ENCODE results near the gene ASCC3.

The ASCC3 gene

DNA sequence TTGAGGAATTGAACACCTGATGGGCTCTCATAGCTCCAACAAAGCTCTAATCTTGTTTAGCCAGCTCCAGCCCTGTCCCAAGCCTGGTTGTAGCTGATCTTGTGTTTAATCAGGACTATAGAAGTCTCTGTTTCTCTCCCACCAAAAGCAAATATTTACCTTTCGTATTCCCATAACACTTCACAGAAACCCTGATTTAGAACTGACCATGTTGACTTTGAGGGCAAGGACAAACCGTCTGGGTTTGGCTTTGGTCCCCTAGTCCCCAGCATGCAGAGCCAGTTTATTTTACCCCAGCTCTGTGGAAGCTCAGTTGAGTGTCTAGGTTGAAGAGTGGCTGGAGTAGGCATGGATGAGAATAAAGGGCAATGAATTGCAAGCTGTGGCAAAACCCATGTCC lies 398.4 kb downstream of the ASCC3 start:
- H3K4me3 ChIP-seq: no peak overlapping the region

DNA sequence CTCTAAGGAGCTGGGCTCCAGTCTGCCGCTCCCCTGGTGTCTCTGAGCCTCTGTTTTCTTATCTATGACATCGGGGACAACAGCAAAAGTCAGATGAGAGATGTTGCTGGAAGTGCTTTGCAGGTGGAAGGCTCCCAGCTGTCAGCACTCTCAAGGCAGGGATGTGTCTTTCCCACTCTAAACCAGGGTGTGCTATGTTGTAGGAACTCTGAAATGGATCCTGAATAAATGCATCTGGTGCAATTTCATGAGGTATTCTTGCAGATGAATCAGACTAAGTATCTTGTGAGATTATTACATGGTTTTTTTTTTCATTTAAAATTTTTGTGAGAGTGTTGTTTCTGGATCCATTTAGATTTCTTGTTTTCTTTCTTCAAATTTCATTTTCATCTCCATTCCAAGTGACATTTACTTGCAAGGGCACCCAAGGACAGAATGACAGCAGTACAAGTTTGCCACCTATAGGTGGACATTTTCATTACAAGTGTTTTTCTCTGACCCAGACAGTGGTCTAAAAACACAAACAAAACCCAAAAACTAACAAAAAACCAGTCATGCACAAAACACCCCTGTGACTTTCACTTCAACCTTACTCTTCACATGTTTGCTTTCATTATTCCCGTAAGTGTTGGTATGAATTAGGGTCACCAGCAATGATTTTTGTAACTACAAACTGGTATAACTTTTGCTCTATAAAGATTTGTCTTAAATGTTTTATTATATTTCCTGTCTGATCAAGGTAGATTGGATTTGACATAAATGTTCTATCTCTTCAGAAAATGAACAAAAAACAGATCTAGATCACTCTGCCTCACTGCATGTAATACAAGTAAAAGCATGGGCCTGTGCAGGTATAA lies 401.7 kb downstream of the ASCC3 start:
- H3K27ac ChIP-seq: no peak overlapping the region
- H3K4me3 ChIP-seq: no peak overlapping the region

More for the DNA sequence above, 398.4 kb downstream of the ASCC3 start:
- H3K27ac ChIP-seq: no peak overlapping the region

DNA sequence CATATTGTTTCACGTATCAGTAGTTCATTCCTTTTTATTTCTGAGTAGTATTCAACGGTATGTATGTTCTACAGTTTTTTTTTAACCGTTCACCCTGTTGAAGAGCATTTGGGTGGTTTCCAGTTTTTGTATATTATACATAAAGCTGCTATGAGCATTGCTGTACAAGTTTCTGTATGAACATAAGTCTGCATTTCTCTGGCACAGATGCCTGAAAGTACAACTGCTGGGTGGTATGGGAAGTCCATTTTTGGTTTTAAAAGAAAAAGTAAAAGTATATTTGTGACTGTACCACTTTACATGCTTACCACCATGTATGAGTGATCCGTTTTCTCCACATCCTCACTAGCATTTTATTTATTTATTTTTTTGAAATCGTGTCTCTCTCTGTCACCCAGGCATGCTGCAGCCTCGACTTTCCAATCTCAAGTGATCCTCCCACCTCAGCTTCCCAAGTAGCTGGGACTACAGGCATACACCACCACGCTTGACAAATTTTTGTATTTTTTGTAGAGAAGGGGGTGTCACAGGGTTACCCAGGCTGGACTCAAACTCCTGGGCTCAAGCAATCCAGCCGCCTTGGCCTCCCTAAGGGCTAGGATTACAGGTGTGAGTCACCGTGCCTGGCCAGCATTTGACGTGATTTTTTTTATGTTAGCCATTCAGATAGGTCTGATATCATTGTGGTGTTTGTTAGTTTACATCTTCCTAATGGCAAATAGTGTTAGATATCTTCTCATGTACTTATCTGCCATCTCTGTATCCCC lies 405.4 kb downstream of the ASCC3 start:
- no peak overlapping the region for H3K27ac ChIP-seq
- no peak overlapping the region for H3K4me3 ChIP-seq

DNA sequence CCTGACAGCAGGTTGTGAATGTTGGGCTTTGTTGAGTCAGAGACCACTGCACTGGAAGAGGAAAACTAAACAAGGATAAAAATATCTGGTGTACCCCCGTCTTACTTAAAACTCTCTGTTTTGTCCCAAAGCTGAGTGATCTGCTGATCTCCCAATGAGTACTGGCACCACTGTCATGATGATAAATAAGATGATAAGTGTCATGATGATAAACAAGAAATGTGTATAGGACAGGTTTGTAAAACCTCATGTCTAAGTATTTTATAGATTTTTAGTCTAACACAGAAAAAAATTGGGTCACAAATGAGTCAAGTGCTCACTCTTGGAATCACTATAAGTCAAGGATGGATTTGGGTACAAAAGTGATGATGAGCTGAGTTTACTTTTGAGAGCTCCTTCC lies 407.9 kb downstream of the ASCC3 start:
- no peak overlapping the region for H3K4me3 ChIP-seq

DNA sequence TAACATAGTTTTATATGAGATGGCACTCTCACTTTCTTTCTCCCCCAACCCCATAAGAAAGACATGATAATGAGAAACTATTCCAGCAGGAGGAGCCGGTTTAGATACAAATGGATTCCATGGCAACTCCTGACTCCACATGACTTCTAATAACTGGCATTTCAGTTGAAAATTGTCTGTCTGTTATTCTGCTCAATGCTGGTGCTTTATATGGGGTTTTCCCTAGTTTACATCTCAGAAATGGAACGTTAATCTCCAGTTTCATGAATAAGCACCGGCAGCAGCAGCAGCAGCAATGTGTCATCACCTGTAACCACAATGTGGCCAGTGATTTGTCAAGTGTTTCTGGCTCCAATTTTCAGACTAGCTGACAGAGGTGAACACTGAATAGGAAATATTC lies 408.5 kb downstream of the ASCC3 start:
- no peak overlapping the region for H3K4me3 ChIP-seq
- H3K27ac ChIP-seq: no peak overlapping the region

More for the DNA sequence above, 407.9 kb downstream of the ASCC3 start:
- no peak overlapping the region for H3K27ac ChIP-seq

DNA sequence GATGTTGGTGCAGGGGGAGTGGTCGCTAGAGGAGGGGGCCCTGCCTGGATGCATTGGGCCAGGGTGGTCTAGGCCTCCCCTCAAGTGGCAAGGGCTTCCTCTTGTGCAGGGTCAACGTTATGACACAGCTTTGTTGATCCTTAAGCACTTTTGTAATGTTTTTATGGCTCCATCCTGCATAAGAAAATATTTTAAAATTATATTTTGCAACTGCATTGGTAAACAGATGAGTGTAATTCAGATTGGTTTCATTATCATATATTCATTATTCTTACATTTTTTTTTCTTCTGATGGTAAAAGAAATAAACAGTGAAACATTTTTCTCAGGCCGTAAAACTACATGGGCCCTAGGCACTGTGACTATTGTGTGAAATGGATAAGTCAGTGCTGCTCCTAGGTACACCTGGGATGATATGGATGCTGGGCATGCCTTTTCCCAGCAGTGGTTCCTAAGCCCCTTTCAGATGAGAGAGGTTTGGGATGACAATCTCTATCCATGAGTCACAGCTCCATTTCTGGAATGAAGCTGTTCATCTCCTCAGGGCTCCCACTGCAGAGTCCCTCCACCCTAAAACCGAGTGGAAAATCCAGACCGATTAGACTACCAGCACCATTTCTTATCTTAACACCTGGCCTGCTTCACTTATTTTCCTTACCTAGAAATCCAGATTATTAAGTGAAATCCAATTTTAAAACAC lies 410.6 kb downstream of the ASCC3 start:
- Histone ChIP-seq H3K4me3 (no peak overlapping the region), H3K27ac (no peak overlapping the region)

DNA sequence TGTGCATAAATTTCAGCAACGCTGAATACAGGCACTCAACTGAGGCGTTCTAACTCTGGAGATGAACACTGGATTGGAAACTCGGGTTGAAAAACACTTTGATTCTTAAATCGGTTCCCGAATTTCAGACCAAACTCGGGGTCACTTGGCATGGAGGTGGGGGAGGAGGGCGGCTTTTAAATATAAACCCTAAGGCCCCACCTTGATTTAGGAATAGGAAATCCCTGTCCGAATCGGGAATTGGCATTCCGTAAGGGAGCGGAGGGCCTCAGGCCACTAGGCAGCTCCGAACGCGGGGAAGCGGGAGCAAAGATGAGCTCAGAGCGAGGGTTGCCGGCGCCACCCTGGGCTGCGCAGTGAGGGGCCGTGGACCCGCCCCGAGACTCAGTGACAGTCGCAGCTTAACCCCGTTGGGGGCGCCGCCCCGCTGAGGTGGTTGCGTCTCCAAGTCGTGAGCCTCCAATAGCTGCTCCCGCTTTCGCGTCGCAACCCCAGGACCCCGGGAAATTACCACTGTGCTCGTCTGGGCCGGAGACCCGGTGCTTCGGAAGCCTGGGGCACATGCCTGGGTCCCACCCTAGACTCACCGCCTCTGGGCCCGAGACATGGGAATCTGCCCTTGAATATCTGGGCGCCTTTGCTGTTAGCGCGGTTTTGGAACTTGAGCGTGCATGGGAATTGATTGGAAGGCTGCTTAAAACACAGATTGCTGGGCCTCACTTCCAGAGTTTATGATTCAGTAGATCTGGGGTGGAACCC lies 411.8 kb downstream of the ASCC3 start:
- H3K4me3 ChIP-seq: no peak overlapping the region
- no peak overlapping the region for H3K27ac ChIP-seq

DNA sequence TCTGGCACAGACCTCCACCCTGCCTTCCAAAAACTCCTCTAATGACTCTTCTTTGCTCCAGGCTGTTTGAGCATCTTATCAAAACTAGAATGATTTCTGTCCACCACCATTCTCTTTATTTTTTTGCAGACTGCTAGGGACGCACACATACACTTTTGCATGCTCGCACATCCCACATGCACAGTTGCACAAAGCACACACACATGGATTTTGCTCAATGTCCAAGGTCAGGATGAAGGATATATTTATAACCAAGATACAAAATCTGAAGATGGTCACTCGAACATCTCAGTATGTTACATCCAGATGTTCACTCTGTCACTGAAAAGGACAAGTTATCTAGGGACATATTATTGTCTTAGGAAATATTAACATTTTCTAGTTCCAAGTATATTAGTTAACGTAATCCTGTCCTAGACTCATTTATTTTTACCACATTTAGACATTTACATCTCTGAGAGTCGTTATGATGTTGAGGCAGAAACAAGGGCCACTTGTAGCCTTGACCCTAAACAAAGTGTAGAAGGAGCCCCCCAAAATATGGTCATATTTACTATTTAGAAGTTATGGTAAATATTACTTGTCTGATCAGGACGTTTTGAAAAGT lies 413.0 kb downstream of the ASCC3 start:
- no peak overlapping the region for H3K27ac ChIP-seq

DNA sequence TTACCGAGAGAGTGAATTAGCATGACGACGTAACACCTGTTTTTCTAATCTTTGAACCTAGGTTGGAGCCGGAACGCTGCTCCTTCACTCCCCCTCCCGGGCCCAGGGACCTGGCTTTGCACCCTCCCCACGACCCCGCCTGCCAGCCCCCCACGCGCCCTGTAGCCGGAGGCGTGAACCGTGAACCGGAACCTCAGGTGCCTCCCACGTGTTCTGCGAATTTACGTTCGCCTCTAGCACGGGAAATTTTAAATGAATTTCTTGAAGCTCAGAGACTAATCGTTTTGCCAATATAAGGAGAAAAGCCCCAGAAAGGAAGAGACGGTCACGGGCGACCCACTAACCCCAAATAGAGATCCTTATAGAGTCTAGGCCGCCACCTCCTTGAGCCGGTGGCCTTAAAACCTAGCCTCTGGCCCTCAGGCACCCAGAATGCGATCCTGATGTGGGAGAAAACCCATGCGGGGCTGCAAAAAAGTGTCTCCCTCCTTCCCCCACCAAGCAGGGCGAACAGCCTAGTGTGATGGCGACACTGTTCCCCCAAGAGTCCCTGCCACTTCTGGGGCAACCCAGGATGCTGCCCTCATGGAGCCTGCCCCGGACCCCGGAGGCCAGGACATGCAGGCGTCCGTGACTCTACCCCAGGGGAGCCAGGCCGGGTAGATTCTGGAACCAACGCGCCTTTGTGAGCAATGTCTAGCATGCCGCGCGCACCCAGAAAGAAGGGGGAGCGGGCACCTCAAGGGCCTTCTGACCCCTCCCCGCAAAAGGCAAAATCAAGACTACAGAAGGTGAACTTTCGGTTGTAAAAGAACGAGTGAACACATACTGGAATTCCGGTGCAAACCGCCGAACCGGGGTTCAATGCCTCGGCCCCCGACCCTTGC lies 413.8 kb downstream of the ASCC3 start:
- Histone ChIP-seq H3K4me3 (no peak overlapping the region), H3K27ac (no peak overlapping the region)

More for the DNA sequence above, 413.0 kb downstream of the ASCC3 start:
- no peak overlapping the region for H3K4me3 ChIP-seq

DNA sequence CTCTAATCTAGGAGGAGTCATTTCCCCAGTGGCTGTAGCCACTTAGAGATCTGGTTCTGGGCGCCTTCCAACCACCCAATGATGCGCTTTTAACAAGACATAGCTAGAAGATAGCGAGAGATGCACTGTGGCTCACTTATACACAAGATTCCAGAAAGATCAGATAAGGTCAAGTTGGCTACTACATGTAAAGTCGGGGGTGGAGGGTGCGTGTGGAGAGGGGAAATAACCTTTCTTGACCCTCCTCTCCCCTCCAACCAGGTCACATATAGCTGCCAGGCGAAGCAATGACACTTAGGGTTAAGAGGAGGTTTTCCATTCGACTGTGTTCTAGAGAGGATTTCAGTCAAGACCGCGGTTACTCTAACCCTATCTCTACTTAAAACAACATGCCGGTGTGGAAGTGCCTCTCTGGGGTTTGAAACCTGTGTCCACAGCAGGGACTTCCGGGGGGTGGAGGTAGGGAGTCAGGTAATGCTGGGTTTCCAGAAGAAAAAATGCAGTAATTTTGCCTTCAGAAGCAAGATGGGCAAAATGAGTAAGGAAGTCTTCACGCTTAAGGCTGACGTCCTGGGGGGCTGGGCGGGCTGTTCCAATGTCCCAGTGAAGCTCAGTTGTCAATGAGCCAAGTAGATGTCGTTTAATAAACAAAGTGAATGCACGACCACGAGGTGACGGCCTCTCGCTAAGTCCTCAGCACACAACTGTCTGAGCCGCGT lies 414.6 kb downstream of the ASCC3 start:
- no peak overlapping the region for H3K4me3 ChIP-seq
- H3K27ac ChIP-seq: no peak overlapping the region

DNA sequence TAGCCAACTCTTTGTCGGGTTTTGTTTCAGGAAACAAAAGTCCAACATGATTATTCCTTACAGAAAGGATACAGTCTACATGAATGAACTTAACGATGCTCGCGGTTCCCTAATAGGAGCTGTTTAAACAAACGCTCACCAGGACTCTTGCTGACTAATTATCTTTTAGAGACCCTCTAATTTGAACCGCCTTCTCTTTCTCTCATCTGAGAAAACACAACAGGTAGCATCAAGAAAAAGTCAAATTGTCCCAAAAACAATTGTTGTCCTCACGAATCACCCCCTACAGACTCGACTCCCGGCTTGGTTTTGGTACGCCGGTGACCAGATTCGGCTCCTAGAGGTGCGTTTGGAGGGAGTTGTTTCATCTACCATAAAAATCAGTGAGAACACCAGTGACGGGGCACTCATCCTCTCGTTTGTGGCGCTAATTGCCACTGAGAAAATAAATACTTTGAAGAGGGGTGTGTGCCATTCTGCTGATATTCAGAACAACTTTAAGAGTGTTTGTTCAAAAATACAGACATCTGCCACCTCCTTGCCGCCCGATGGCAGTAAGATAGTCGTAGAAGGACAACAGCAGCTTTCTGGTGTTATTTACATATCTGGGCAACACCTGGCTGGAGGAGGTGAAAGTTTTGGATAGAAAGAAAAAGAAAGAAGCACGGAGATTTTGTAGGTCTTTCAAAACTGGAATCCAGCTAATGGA lies 415.3 kb downstream of the ASCC3 start:
- peak overlapping the region in 5 of 21 experiments; percentile 23 to 77 (median 74) for H3K27ac ChIP-seq

DNA sequence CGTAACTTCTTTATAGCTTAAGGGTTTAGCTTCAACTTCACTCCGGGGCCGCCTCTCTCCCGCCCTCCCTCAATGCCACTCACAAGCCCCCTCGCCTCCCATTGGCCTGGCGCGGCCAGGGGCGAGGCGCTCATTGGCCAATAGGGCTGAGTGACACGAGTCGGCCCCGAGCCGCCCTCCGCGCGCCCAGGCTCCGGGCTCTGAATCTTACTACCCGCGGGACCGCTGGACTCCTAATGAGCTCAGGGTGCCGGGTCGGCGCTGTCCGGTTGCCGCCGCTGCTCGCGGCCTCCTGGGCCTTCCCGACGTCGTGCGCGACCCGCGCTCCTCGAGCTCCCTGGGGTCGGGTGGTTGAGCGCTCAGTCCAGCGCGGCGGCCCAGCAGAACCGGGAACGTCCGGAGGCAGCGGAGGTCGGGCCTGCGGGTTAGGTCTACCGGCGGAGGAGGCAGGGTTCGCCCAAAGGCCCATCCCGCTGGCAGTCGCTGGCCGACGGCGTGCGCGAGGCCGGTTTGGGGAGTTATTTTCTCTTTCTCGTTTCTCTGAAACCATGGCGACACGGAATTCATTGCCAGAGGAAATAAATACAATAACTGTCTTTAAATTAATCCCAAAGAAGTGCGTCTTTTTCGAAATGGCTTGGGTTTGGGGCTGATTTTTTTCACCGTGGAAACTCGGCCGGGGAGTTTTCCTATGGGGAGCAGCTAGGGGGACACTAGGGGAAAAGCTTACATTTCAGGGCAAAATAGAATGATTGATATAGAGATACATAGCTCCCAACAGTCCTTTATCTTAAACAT lies 416.0 kb downstream of the ASCC3 start, which contains the start of gene SIM1:
SIM1 (minus strand) TSS at position 19 of the 798 bp plus-strand sequence. CDS start 1,453 bp downstream, outside the sequence.
- Histone ChIP-seq H3K4me3 (peak within 1 kb of the TSS; percentile 9 to 42 (median 27)), H3K27ac (peak within 1 kb of the TSS in 14 of 21 experiments; percentile 4 to 80 (median 72))

More for the DNA sequence above, 415.3 kb downstream of the ASCC3 start:
- peak overlapping the region in 1 of 7 experiments; percentile 35 for H3K4me3 ChIP-seq

DNA sequence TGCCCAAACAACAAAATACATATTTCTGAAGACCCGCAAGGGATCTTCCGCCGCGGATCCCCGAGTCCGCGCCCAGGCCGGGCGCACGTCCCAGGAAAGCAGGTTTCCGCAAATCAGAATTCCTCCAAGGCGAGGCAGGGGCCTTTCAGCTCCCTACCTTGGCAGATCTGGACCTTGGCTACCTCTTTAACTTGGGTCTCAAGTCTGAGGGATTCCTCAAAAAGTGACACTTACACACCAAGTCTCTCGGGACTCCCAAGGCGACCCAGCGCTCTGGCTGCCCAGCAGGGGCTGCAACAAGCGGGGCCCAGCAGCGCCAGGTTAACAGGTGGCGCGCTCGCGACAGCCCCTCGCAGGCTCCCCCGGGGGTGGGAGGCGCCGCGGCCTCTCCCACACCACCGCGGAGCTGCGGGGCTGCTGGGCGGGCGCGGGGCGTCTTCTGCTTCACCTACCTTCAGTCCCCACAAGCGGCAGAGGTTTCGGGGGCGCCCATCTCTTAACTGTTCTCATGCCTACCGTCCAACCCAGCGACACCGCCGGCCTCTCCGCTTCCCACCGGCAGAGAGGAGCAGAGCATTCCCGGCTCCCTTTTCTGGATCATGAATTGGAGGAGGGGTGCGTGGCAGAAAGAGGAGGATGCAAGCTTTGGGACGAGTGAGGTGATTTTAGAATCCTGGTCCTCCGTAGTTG lies 416.8 kb downstream of the ASCC3 start:
- Histone ChIP-seq H3K27ac (peak overlapping the region in 14 of 21 experiments; percentile 4 to 80 (median 64)), H3K4me3 (peak overlapping the region; percentile 9 to 42 (median 26))

DNA sequence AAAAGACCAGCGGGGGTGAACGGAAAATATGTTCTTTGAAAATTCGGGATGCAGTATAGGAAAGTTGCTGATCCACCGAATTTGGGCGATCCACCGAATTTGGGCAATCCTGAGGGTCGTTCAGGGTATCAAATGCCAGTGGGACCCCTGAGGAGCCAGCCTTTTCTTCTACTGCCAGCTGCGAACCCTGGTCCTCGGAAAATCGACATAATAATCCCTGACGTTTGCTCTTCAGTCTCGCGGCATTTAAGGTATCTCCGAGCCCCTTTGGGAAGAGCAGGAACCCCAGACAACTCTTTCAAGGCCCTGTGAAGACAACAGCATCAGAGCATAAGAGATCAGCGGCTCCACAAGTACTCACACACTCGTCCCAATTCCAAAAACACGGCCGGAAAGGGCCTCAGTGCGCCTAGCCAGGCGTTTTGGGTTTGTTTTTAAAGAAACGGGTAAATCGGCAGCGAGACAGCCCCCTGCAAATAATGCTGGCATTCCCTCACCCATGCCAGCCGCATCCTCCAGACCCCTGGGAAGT lies 417.4 kb downstream of the ASCC3 start:
- H3K4me3 ChIP-seq: peak overlapping the region in 6 of 7 experiments; percentile 9 to 42 (median 26)
- H3K27ac ChIP-seq: peak overlapping the region in 14 of 21 experiments; percentile 4 to 80 (median 64)

Data from skin epidermis (tissue), 12 donors.